Chondrocyte (in vitro differentiated cells): Measurements from ENCODE around the gene RBM38. TPM values are rescaled to one million over a fixed set of nuclear protein-coding genes. Genes with fewer than 3 reads are reported as not detected.

Source experiments
- DNase-seq: peaks from one replicate; pipeline ENCODE4 v3.0.0; 2021; ENCODE audit warnings: mixed read lengths, low spot score
- H3K27ac Mint-ChIP-seq: one replicate; pipeline ENCODE4 v1.8.0; 2021; ENCODE audit warnings: mild to moderate bottlenecking, moderate library complexity, mixed read lengths; ENCODE audit not compliant: unreplicated experiment
- H3K27me3 Mint-ChIP-seq: 2 replicates; pipeline ENCODE4 v1.8.0; 2021; ENCODE audit warnings: low read depth, mixed read lengths
- H3K36me3 Mint-ChIP-seq: 2 replicates; pipeline ENCODE4 v1.8.0; 2021; ENCODE audit warnings: low read depth, mixed read lengths
- H3K4me1 Mint-ChIP-seq: 2 replicates; pipeline ENCODE4 v1.8.0; 2021; ENCODE audit warnings: low read depth, mild to moderate bottlenecking, mixed read lengths
- H3K4me3 Mint-ChIP-seq: one replicate; pipeline ENCODE4 v1.8.0; 2021; ENCODE audit warnings: mild to moderate bottlenecking, moderate library complexity, mixed read lengths; ENCODE audit not compliant: unreplicated experiment
- H3K9me3 Mint-ChIP-seq: 2 replicates; pipeline ENCODE4 v1.8.0; 2021; ENCODE audit warnings: low read depth, mixed read lengths
- total RNA-seq: library from RNA; stranded (reverse); gene quantifications from 3 replicates; pipeline ENCODE4 v1.2.1, GENCODE V29; 2021
- TF ChIP-seq, protein P1 (sequence below): fragments of 200-600 bp; sonication (generic); IDR thresholded peaks from 2 replicates; pipeline ENCODE4 v1.5.0; 2021; ENCODE audit warnings: antibody characterized with exemption, mild to moderate bottlenecking, moderate library complexity

RBM38 gene
- total RNA-seq, 1 donor from 2014 or later, result 11.2 TPM

DNA sequence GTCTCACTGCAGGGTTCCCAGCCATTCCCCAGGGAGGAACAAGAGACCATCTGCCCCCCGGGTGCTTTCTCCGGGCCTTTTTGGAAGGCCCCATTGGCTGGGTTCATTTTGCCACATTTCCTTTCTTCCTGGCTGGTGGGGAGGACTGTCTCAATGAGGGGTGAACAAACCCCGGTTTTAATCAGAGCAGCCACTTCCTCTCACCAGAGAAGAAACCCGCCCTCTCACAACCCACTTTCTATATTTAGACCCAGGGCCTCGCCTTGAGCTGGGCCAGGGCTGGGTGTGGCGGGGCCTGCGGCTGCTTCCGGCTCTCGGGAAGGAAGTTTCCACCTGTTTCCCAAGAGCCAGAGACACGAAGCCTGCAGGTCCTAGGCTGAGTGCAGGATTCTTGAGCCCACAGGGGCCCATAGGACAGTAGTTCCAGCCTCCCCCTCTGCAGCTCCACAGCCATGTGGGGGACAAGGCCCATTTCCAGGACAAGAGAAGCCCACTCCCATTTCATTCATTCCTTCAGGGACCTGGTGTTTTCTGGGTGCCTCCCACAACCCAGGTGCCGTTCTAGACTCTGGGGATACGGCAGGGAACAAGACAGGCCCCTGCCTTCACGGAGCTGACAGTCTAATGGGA lies 41.8 kb downstream of the RBM38 start:
- Mint-ChIP-seq H3K36me3 (no peaks in the 10 kb centered on the region), H3K9me3 (no peaks in the 10 kb centered on the region), H3K4me1 (peaks cover 22% of the 10 kb centered on the region), H3K4me3 (no peak overlapping the region), H3K27me3 (peaks cover 4% of the 10 kb centered on the region), H3K27ac (no peak overlapping the region)
- TF ChIP-seq, protein P1, sequence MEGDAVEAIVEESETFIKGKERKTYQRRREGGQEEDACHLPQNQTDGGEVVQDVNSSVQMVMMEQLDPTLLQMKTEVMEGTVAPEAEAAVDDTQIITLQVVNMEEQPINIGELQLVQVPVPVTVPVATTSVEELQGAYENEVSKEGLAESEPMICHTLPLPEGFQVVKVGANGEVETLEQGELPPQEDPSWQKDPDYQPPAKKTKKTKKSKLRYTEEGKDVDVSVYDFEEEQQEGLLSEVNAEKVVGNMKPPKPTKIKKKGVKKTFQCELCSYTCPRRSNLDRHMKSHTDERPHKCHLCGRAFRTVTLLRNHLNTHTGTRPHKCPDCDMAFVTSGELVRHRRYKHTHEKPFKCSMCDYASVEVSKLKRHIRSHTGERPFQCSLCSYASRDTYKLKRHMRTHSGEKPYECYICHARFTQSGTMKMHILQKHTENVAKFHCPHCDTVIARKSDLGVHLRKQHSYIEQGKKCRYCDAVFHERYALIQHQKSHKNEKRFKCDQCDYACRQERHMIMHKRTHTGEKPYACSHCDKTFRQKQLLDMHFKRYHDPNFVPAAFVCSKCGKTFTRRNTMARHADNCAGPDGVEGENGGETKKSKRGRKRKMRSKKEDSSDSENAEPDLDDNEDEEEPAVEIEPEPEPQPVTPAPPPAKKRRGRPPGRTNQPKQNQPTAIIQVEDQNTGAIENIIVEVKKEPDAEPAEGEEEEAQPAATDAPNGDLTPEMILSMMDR, result no peak
- DNase-seq, result no peak

DNA sequence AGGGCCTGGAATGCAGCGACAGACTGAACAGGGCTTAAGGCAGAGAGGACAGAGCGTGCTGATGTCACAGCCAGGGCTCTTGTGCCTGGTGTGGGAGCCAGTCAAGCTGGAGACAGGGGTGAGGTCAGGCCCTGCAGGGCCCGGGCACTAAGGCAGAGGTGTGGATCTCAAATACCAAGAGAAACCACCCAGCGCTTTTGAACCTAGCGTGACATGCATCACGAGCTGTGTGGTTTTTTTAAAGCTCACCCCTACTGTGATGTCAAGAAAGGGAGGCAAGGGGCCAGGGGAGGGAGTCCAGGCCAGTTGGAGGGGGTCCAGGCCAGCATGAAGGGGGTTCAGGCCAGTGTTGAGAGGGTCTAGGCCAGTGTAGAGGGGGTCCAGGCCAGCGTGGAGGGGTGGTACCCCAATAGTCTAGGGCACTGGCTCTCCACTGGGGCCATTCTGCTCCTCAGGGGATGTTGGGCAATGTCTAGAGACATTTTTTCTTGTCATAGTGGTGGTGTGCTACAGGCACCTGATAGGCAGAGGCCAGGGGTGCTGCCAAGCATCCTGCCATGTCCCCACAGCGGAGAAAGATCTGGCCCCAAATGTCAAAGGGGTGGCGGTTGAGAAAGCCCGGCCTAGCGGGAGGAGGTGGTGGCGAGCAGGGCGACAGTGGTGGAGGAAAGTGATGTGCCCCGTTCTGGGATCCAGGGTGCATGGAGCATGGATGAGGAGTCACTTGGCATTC lies 42.6 kb downstream of the RBM38 start:
- peaks cover 30% of the 10 kb centered on the region for H3K4me1 Mint-ChIP-seq
- H3K4me3 Mint-ChIP-seq, result no peak overlapping the region
- TF ChIP-seq, protein P1, result no peak
- no peaks in the 10 kb centered on the region for H3K36me3 Mint-ChIP-seq
- H3K27ac Mint-ChIP-seq, result no peak overlapping the region
- DNase-seq, result no peak
- H3K9me3 Mint-ChIP-seq, result no peaks in the 10 kb centered on the region
- H3K27me3 Mint-ChIP-seq, result peaks cover 4% of the 10 kb centered on the region

DNA sequence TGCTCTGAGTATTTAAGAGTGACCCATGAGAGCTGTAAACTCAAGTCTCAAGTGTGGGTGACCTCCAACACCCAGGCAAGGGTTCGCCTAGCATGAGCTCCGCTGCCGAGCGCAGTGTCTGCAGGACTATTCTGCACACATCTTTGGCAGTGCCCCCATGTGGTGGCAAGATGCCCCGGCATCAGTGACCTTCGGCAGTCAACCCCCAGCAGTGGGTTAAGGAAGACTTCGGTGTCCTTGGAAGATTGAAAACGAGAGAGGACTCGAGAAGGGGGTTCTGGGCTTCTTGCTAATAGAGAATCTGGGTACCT lies 43.1 kb downstream of the RBM38 start:
- TF ChIP-seq, protein P1, result peak; percentile 29
- H3K36me3 Mint-ChIP-seq, result no peaks in the 10 kb centered on the region
- no peak overlapping the region for H3K27ac Mint-ChIP-seq
- no peak for DNase-seq
- no peak overlapping the region for H3K4me3 Mint-ChIP-seq
- H3K4me1 Mint-ChIP-seq, result peaks cover 30% of the 10 kb centered on the region
- peaks cover 4% of the 10 kb centered on the region for H3K27me3 Mint-ChIP-seq
- no peaks in the 10 kb centered on the region for H3K9me3 Mint-ChIP-seq

DNA sequence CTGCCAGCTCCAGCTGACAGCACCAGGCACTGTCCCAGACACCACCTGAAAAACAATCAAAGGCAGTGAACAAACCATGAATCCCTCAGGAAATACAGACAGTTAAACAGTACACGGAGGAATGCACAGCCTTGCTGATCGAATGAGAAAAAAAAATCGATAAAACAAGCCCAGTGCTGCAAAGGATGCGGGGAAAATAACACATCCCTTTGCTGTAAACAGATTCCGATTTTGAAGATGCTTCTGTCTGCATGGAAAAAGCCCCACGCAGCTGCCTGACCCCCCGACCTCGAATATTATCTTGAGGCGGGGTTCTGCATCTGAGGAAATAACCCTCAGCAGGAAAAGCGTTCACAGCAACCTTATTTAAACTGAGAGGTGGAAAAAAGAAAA lies 43.9 kb downstream of the RBM38 start:
- H3K4me3 Mint-ChIP-seq, result no peak overlapping the region
- H3K27ac Mint-ChIP-seq, result no peak overlapping the region
- TF ChIP-seq, protein P1, result no peak
- no peaks in the 10 kb centered on the region for H3K9me3 Mint-ChIP-seq
- peaks cover 37% of the 10 kb centered on the region for H3K4me1 Mint-ChIP-seq
- H3K36me3 Mint-ChIP-seq, result no peaks in the 10 kb centered on the region
- no peak for DNase-seq
- no peaks in the 10 kb centered on the region for H3K27me3 Mint-ChIP-seq

DNA sequence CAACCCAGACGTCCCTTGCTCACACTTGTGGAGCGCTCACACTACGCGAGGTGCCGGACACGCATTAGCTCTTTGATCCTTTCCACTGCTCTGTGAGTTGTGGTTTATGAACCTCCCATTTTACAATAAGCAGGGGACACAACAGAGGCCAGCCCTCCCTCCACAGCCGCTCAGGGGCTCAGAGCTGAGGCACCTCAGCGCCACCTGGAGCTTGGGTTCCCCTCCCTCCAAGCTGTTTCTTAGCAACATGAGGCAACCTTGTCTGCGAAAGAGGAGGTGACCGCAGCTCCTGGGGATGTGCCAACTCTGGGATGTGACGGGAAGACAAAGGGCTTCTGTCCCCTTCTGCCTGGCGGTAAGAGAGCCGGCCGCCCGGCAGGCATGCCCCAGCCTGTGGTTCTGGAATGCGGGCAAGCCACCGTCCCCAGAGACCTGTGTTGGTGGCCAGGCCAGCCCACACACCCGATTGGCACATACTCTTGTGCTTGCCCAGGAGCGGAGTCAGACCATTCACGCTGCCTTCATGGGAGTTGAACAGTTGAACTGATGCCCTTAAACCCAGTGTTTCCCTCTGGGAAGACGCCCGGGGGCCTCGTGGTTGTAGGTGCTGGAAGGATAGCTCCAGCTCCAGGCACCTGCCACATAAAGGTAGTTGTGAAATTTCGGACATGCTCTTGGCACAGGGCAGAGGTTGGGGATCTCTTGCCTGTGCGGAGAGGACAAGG lies 44.5 kb downstream of the RBM38 start:
- Mint-ChIP-seq H3K36me3 (no peaks in the 10 kb centered on the region), H3K4me3 (no peak overlapping the region), H3K27ac (no peak overlapping the region), H3K9me3 (no peaks in the 10 kb centered on the region), H3K27me3 (no peaks in the 10 kb centered on the region), H3K4me1 (peaks cover 43% of the 10 kb centered on the region)
- TF ChIP-seq, protein P1, result peak; percentile 12
- DNase-seq, result no peak
